Stimulated activated CD4-positive, alpha-beta T cell treated with anti-CD3 and anti-CD28 coated beads, TNF-alpha, amount 100 ng/mL, for 24 hours (primary cell): ENCODE measurements around the gene BLTP2.
"Not testable (repeated sequence)": the region's sequence is repeated elsewhere in the genome, so short reads cannot be mapped to it uniquely, and the experiment has no call there.

Experiments used
- DNase-seq, 3 experiments: peaks; one replicate each; pipeline ENCODE4 v3.0.0-alpha.2; 2020; ENCODE audit warnings: low read depth in 3 of 3

The BLTP2 gene

GRCh38 chr17:28644787-28645575, at the start of gene BLTP2:
Gene BLTP2, minus strand, starts transcription at chr17:28645158. Its CDS starts 102 bp downstream, at chr17:28645056.
- peak; percentile 90 to 95 (median 94) for DNase-seq

- no peak for DNase-seq
Observed at GRCh38 chr17:28693869-28694268, 48.9 kb upstream of the BLTP2 start.

GRCh38 chr17:28689011-28689410, 44.1 kb upstream of the BLTP2 start:
- no peak for DNase-seq

- DNase-seq, result no peak
Observed at GRCh38 chr17:28688481-28688880, 43.5 kb upstream of the BLTP2 start.

GRCh38 chr17:28686296-28686695, 41.3 kb upstream of the BLTP2 start:
- DNase-seq, result no peak

GRCh38 chr17:28685366-28685765, 40.4 kb upstream of the BLTP2 start:
- no peak for DNase-seq

GRCh38 chr17:28684963-28685362, 40.0 kb upstream of the BLTP2 start:
- DNase-seq, result no peak

- DNase-seq, result no peak
Observed at GRCh38 chr17:28682655-28683054, 37.7 kb upstream of the BLTP2 start.

GRCh38 chr17:28675980-28676379, 31.0 kb upstream of the BLTP2 start:
- DNase-seq, result no peak

GRCh38 chr17:28675490-28675889, 30.5 kb upstream of the BLTP2 start:
- DNase-seq, result no peak

GRCh38 chr17:28669918-28670317, 25.0 kb upstream of the BLTP2 start:
- DNase-seq, result no peak

- no peak for DNase-seq
Observed at GRCh38 chr17:28667870-28668269, 22.9 kb upstream of the BLTP2 start.

- DNase-seq, result no peak
Observed at GRCh38 chr17:28665994-28666393, 21.0 kb upstream of the BLTP2 start.

GRCh38 chr17:28663723-28664122, 18.8 kb upstream of the BLTP2 start:
- no peak for DNase-seq

GRCh38 chr17:28662527-28662829, 17.5 kb upstream of the BLTP2 start:
- DNase-seq, result no peak

- peak; percentile 93 to 95 (median 94) for DNase-seq
Observed at GRCh38 chr17:28661635-28662526, 16.9 kb upstream of the BLTP2 start, which contains the start of the genes SDF2 and SUPT6H. Gene SDF2, minus strand, starts transcription at chr17:28661906. Its CDS starts 30 bp downstream, at chr17:28661876. Gene SUPT6H, plus strand, starts transcription at chr17:28662205. Its CDS starts 11,197 bp downstream, at chr17:28673402.

- not testable (repeated sequence) for DNase-seq
Observed at GRCh38 chr17:28659497-28659881, 14.5 kb upstream of the BLTP2 start.

GRCh38 chr17:28658766-28659496, 14.0 kb upstream of the BLTP2 start:
- not testable (repeated sequence) for DNase-seq

- DNase-seq, result not testable (repeated sequence)
Observed at GRCh38 chr17:28658342-28658741, 13.4 kb upstream of the BLTP2 start.

- DNase-seq, result no peak
Observed at GRCh38 chr17:28657756-28658155, 12.8 kb upstream of the BLTP2 start.

GRCh38 chr17:28655160-28655559, 10.2 kb upstream of the BLTP2 start:
- no peak for DNase-seq

GRCh38 chr17:28648698-28649097, 3.7 kb upstream of the BLTP2 start:
- no peak for DNase-seq
